ENCODE data around the gene BICC1. TPM values are rescaled to one million over a fixed set of nuclear protein-coding genes. Genes with fewer than 3 reads are reported as not detected.

Gene BICC1
- total RNA-seq, 1 donor from 2014 or later = 0.41 TPM

DNA sequence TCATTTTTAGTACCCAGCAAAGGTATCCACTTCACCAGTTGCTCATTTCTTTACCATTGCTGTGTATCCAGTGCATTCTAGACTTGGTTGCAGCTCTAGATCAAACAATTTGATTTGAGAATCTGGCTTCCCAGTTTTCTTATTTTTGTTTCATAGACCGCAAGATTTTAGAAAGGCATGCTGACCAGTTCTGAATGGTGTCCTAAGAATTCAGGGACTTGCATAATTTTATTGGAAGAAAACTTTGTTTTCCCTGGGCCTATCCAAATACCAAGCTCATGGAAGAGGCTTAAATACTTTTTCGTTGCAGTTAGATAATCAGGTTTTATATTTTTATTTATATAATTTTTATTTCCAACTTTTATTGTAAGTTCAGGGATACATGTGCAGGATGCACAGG is 58.3 kb downstream of the BICC1 start:
- peaks cover 18% of the 10 kb centered on the region for H3K4me1 Mint-ChIP-seq
- no peak for DNase-seq (ENCODE audit: low spot score)
- no peaks in the 10 kb centered on the region for H3F3A ChIP-seq (ENCODE audit: low read depth)
- H3K9ac ChIP-seq = no peak overlapping the region
- no peak overlapping the region for H3K27ac Mint-ChIP-seq
- H3K27ac ChIP-seq = no peak overlapping the region
- no peaks in the 10 kb centered on the region for H3K27me3 Mint-ChIP-seq (ENCODE audit: insufficient read depth, low read depth)
- peaks cover 15% of the 10 kb centered on the region for H3K9me3 Mint-ChIP-seq
- H3K79me2 ChIP-seq (ENCODE audit: low read depth) = no peaks in the 10 kb centered on the region
- H3K36me3 Mint-ChIP-seq = no peaks in the 10 kb centered on the region
- H3K27me3 ChIP-seq = no peaks in the 10 kb centered on the region
- no peaks in the 10 kb centered on the region for H3K4me1 ChIP-seq
- no peaks in the 10 kb centered on the region for H4K20me1 ChIP-seq (ENCODE audit: low read depth)
- H3K36me3 ChIP-seq = no peaks in the 10 kb centered on the region
- H2AFZ ChIP-seq (replicated peaks) = no peak overlapping the region
- no peak overlapping the region for H3K4me3 ChIP-seq
- no peak overlapping the region for H3K4me3 Mint-ChIP-seq
- H3K9me3 ChIP-seq (ENCODE audit: low read depth) = no peaks in the 10 kb centered on the region
- TF ChIP-seq EZH2phosphoT487 (IDR thresholded peaks at IDR 0.05) = no peak
- H3K4me2 ChIP-seq = no peak overlapping the region

DNA sequence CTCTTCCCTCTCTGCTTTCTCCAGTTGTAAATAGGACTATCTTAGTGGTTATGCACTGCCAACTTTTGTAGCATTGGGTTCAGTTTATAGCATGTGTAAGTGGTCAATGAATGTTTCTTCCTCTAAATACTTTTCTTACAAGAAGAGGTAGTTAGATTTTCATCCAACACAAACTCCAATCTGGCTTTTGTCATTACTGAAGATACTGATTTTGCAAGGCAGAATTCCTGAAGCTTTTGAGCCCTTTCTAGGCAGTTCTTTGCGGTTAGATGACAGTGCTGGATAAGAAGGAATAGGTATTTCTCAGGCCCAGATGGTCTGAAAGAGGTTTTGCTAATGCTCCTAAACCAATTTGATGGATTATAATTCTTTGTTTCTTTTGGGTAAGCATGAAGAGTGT is 60.5 kb downstream of the BICC1 start:
- H2AFZ ChIP-seq (replicated peaks) = no peak overlapping the region
- H3F3A ChIP-seq (ENCODE audit: low read depth) = no peaks in the 10 kb centered on the region
- no peaks in the 10 kb centered on the region for H3K4me1 ChIP-seq
- TF ChIP-seq EZH2phosphoT487 (IDR thresholded peaks at IDR 0.05) = no peak
- no peak for TF ChIP-seq CTCF (IDR thresholded peaks at IDR 0.05)
- TF ChIP-seq EZH2 (IDR thresholded peaks at IDR 0.05) = no peak
- no peaks in the 10 kb centered on the region for H3K27me3 ChIP-seq
- Mint-ChIP-seq H3K27ac (no peak overlapping the region), H3K4me3 (no peak overlapping the region), H3K4me1 (peaks cover 24% of the 10 kb centered on the region), H3K27me3 (ENCODE audit: insufficient read depth, low read depth) (no peaks in the 10 kb centered on the region), H3K9me3 (peaks cover 15% of the 10 kb centered on the region), H3K36me3 (no peaks in the 10 kb centered on the region)
- no peak overlapping the region for H3K9ac ChIP-seq
- H3K36me3 ChIP-seq = no peaks in the 10 kb centered on the region
- no peak for DNase-seq (ENCODE audit: low spot score)
- no peak overlapping the region for H3K27ac ChIP-seq
- no peaks in the 10 kb centered on the region for H3K79me2 ChIP-seq (ENCODE audit: low read depth)
- no peaks in the 10 kb centered on the region for H3K9me3 ChIP-seq (ENCODE audit: low read depth)
- no peak overlapping the region for H3K4me2 ChIP-seq
- no peaks in the 10 kb centered on the region for H4K20me1 ChIP-seq (ENCODE audit: low read depth)
- no peak overlapping the region for H3K4me3 ChIP-seq

- TF ChIP-seq EZH2 (IDR thresholded peaks at IDR 0.05) (no peak), CTCF (IDR thresholded peaks at IDR 0.05) (no peak), EZH2phosphoT487 (IDR thresholded peaks at IDR 0.05) (no peak)
- no peak overlapping the region for H2AFZ ChIP-seq (replicated peaks)
Measured at GRCh38 chr10:58574058-58574457, 61.4 kb downstream of the BICC1 start.

DNA sequence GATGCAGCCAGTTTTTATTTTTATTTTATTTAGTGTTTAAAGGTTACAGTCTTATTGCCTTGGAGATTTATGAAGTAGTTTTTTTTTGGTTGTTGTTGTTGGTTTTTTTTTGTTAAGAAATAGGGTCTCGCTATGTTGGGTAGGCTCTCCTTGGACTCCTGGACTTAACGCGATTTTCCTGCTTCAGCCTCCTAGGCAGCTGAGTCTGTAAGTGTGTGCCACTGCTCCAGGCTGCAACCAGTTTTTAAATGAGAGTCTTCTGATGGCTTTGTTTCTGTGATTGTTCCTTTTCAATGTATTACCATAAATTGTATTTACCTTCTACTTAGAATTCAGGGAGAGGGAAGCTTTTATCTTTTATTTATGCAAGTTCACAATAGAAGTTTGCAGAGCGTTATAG is 62.8 kb downstream of the BICC1 start:
- Histone ChIP-seq H3K36me3 (no peaks in the 10 kb centered on the region), H3K79me2 (ENCODE audit: low read depth) (no peaks in the 10 kb centered on the region), H3K4me3 (no peak overlapping the region), H3F3A (ENCODE audit: low read depth) (no peaks in the 10 kb centered on the region), H3K4me2 (no peak overlapping the region), H3K27me3 (no peaks in the 10 kb centered on the region), H3K27ac (no peak overlapping the region), H2AFZ (replicated peaks) (no peak overlapping the region), H3K9me3 (ENCODE audit: low read depth) (no peaks in the 10 kb centered on the region), H3K4me1 (peaks cover 6% of the 10 kb centered on the region), H4K20me1 (ENCODE audit: low read depth) (no peaks in the 10 kb centered on the region), H3K9ac (no peak overlapping the region)
- Mint-ChIP-seq H3K27ac (peak overlapping the region; percentile 17), H3K9me3 (peaks cover 8% of the 10 kb centered on the region), H3K36me3 (no peaks in the 10 kb centered on the region), H3K4me3 (no peak overlapping the region), H3K4me1 (peaks cover 24% of the 10 kb centered on the region), H3K27me3 (ENCODE audit: insufficient read depth, low read depth) (no peaks in the 10 kb centered on the region)
- TF ChIP-seq CTCF (IDR thresholded peaks at IDR 0.05) = no peak
- no peak for TF ChIP-seq EZH2 (IDR thresholded peaks at IDR 0.05)
- TF ChIP-seq EZH2phosphoT487 (IDR thresholded peaks at IDR 0.05) = no peak
- DNase-seq (ENCODE audit: low spot score) = no peak

More at GRCh38 chr10:58574058-58574457, 61.4 kb downstream of the BICC1 start:
- DNase-seq (ENCODE audit: low spot score) = no peak
- Histone ChIP-seq H3K9me3 (ENCODE audit: low read depth) (no peaks in the 10 kb centered on the region), H3K27ac (no peak overlapping the region), H3K36me3 (no peaks in the 10 kb centered on the region), H3K9ac (no peak overlapping the region), H3K4me2 (no peak overlapping the region), H3K4me3 (no peak overlapping the region), H3K4me1 (peaks cover under 1% of the 10 kb centered on the region), H3K27me3 (no peaks in the 10 kb centered on the region), H3F3A (ENCODE audit: low read depth) (no peaks in the 10 kb centered on the region), H4K20me1 (ENCODE audit: low read depth) (no peaks in the 10 kb centered on the region), H3K79me2 (ENCODE audit: low read depth) (no peaks in the 10 kb centered on the region)
- H3K4me1 Mint-ChIP-seq = peaks cover 24% of the 10 kb centered on the region
- H3K4me3 Mint-ChIP-seq = no peak overlapping the region
- no peaks in the 10 kb centered on the region for H3K36me3 Mint-ChIP-seq
- no peak overlapping the region for H3K27ac Mint-ChIP-seq
- no peaks in the 10 kb centered on the region for H3K27me3 Mint-ChIP-seq (ENCODE audit: insufficient read depth, low read depth)
- peaks cover 15% of the 10 kb centered on the region for H3K9me3 Mint-ChIP-seq
